Right ventricle myocardium inferior (tissue), 1 donor: Measurements from ENCODE around the gene MS4A4E. TPM values are rescaled to one million over a fixed set of nuclear protein-coding genes. Genes with fewer than 3 reads are reported as not detected.
"Not testable (repeated sequence)": the region's sequence is repeated elsewhere in the genome, so short reads cannot be mapped to it uniquely, and the experiment has no call there.

ENCODE experiments used
- ATAC-seq: fragments of 200-7000 bp; cut with Tn5 transposase; one replicate; pipeline ENCODE4 v1.9.1; 2020; ENCODE audit warnings: mild to moderate bottlenecking, moderate library complexity
- DNase-seq: peaks from one replicate; pipeline ENCODE4 v3.0.0; 2021; ENCODE audit errors: missing footprints
- intact Hi-C: fragments of 100-400 bp; cut with DNase I; formaldehyde crosslinking; loops from one replicate; pipeline ENCODE4 v1.11.0; 2022
- long read RNA-seq: library from polyadenylated mRNA; unstranded; transcript quantifications from one replicate; pipeline ENCODE4 v2.0.0, GENCODE V29; 2021
- total RNA-seq: library from RNA; stranded (reverse); fragmentation: NEBNext Ultra II Directional; extraction: Animal tissue kit (Norgen Biotek cat#: 25700); gene quantifications from one replicate; pipeline ENCODE4 v1.2.1, GENCODE V29; 2021
- donor health status: DM: no; HTN: yes; CAD: no; lungs with severe emphysema.

MS4A4E gene
- total RNA-seq: 1.3 TPM
- long read RNA-seq: 0 reads

- intact Hi-C loops: no loop called here
- ATAC-seq (peak; percentile 65), DNase-seq (no peak)
Measured at GRCh38 chr11:60242740-60243239, at the start of gene MS4A4E. Gene MS4A4E (minus strand): TSS chr11:60243137. CDS start chr11:60230055, 13,082 bp downstream.

GRCh38 chr11:60292145-60292544 lies 49.2 kb upstream of the MS4A4E start:
- ATAC-seq (no peak), DNase-seq (no peak)
- intact Hi-C loops: no loop called here

- intact Hi-C loops: no loop called here
- DNase-seq: no peak
- no peak for ATAC-seq
Measured at GRCh38 chr11:60288531-60288930, 45.6 kb upstream of the MS4A4E start.

- intact Hi-C loops, ATAC-seq, DNase-seq: not testable (repeated sequence)
Measured at GRCh38 chr11:60285411-60286126, 42.6 kb upstream of the MS4A4E start.

- intact Hi-C loops: no loop called here
- DNase-seq (no peak), ATAC-seq (no peak)
Measured at GRCh38 chr11:60282286-60282685, 39.3 kb upstream of the MS4A4E start.

GRCh38 chr11:60281485-60281884 lies 38.5 kb upstream of the MS4A4E start:
- intact Hi-C loops: no loop called here
- DNase-seq (no peak), ATAC-seq (no peak)

GRCh38 chr11:60280412-60280811 lies 37.5 kb upstream of the MS4A4E start, which contains the start of gene MS4A4A:
Gene MS4A4A (plus strand): TSS chr11:60280666. CDS start chr11:60280676, 10 bp downstream.
- intact Hi-C loops: no loop called here
- ATAC-seq (peak; percentile 81), DNase-seq (no peak)

- ATAC-seq: no peak
- intact Hi-C loops: no loop called here
Measured at GRCh38 chr11:60274416-60274815, 31.5 kb upstream of the MS4A4E start.

GRCh38 chr11:60265373-60266214 lies 22.7 kb upstream of the MS4A4E start:
- intact Hi-C loops: no loop called here
- DNase-seq (no peak), ATAC-seq (no peak)

More at GRCh38 chr11:60274416-60274815, 31.5 kb upstream of the MS4A4E start:
- DNase-seq: no peak

GRCh38 chr11:60264644-60265043 lies 21.7 kb upstream of the MS4A4E start:
- intact Hi-C loops: no loop called here
- no peak for ATAC-seq

GRCh38 chr11:60263402-60263801 lies 20.5 kb upstream of the MS4A4E start:
- intact Hi-C loops: no loop called here
- no peak for ATAC-seq
- DNase-seq: no peak

More at GRCh38 chr11:60264644-60265043, 21.7 kb upstream of the MS4A4E start:
- no peak for DNase-seq

GRCh38 chr11:60261014-60261413 lies 18.1 kb upstream of the MS4A4E start:
- ATAC-seq: no peak
- no peak for DNase-seq
- intact Hi-C loops: no loop called here

- intact Hi-C loops: no loop called here
- DNase-seq: no peak
- no peak for ATAC-seq
Measured at GRCh38 chr11:60257956-60258722, 15.2 kb upstream of the MS4A4E start.

GRCh38 chr11:60252213-60253108 lies 9.5 kb upstream of the MS4A4E start:
- ATAC-seq: peak; percentile 75
- intact Hi-C loops: no loop called here
- no peak for DNase-seq

GRCh38 chr11:60251485-60252212 lies 8.7 kb upstream of the MS4A4E start:
- intact Hi-C loops: no loop called here
- DNase-seq (no peak), ATAC-seq (peak; percentile 56)

GRCh38 chr11:60241786-60242185 lies 1.2 kb downstream of the MS4A4E start:
- intact Hi-C loops: no loop called here
- ATAC-seq (no peak), DNase-seq (no peak)

- DNase-seq: no peak
- intact Hi-C loops: no loop called here
- no peak for ATAC-seq
Measured at GRCh38 chr11:60240662-60241061, 2.3 kb downstream of the MS4A4E start.
